MG63 (cell line): ENCODE measurements around the gene PTPRN2. TPM values are rescaled to one million over a fixed set of nuclear protein-coding genes. Genes with fewer than 3 reads are reported as not detected.
"Not testable (repeated sequence)": the region's sequence is repeated elsewhere in the genome, so short reads cannot be mapped to it uniquely, and the experiment has no call there.

Experiments used
- DNase-seq: peaks from one replicate; pipeline ENCODE4 v3.0.0-alpha.2; 2020
- H3K27me3 ChIP-seq: fragments of 250-450 bp; sonication (Bioruptor Pico); 2 replicates; pipeline ENCODE4 v1.5.1; 2020; ENCODE audit warnings: mild to moderate bottlenecking, moderate library complexity
- H3K36me3 ChIP-seq: fragments of 250-450 bp; sonication (Bioruptor Pico); 2 replicates; pipeline ENCODE4 v1.5.1; 2020; ENCODE audit warnings: mild to moderate bottlenecking, moderate library complexity
- H3K4me3 ChIP-seq: fragments of 250-450 bp; sonication (Bioruptor Pico); 2 replicates; pipeline ENCODE4 v1.5.1; 2020; ENCODE audit warnings: mild to moderate bottlenecking, moderate library complexity
- H3K9me3 ChIP-seq: fragments of 250-450 bp; sonication (Bioruptor Pico); 2 replicates; pipeline ENCODE4 v1.5.1; 2020; ENCODE audit warnings: mild to moderate bottlenecking, moderate library complexity
- total RNA-seq: library from RNA; depleted of rRNA; stranded (reverse); fragments of >200 nt; shearing (Covaris generic); gene quantifications from 2 replicates; pipeline ENCODE4 v1.2.3, GENCODE V29; 2014; ENCODE audit warnings: low replicate concordance

PTPRN2 gene
- total RNA-seq, 1 experiment from 2014 or later: 0.16 TPM

DNA sequence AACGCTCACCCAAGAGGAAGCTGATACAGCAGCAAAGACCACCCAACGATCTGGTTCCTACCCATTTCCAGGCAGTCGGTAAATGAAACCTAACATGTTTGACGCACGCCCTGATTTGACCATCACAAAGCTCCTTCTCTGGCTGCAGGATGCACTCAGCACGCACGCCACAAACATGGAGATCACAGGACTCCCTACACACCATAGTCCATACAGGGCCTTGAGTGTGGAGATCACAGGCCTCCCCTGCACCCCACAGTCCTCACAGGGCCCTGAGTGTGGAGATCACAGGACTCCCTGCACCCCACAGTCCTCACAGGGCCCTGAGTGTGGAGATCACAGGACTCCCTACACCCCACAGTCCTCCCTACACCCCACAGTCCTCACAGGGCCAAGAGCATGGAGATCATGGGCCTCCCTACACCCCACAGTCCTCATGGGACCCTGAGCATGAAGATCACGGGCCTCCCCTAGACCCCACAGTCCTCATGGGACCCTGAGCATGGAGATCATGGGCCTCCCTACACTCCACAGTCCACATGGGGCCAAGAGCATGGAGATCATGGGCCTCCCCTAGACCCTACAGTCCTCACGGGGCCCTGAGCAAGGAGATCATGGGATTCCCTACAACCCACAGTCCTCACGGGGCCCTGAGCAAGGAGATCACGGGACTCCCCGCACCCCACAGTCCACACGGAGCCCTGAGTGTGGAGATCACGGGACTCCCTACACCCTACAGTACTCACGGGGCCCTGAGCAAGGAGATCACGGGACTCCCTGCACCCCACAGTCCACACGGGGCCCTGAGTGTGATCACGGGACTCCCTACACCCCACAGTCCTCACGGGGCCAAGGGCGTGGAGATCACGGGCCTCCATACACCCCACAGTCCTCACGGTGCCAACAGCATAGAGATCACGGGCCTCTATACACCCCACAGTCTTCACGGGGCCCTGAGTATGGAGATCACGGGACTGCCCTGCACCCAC lies 841.6 kb downstream of the PTPRN2 start:
- Histone ChIP-seq H3K27me3 (no peaks in the 10 kb centered on the region), H3K4me3 (no peak overlapping the region), H3K36me3 (no peaks in the 10 kb centered on the region), H3K9me3 (no peaks in the 10 kb centered on the region)
- DNase-seq: no peak

DNA sequence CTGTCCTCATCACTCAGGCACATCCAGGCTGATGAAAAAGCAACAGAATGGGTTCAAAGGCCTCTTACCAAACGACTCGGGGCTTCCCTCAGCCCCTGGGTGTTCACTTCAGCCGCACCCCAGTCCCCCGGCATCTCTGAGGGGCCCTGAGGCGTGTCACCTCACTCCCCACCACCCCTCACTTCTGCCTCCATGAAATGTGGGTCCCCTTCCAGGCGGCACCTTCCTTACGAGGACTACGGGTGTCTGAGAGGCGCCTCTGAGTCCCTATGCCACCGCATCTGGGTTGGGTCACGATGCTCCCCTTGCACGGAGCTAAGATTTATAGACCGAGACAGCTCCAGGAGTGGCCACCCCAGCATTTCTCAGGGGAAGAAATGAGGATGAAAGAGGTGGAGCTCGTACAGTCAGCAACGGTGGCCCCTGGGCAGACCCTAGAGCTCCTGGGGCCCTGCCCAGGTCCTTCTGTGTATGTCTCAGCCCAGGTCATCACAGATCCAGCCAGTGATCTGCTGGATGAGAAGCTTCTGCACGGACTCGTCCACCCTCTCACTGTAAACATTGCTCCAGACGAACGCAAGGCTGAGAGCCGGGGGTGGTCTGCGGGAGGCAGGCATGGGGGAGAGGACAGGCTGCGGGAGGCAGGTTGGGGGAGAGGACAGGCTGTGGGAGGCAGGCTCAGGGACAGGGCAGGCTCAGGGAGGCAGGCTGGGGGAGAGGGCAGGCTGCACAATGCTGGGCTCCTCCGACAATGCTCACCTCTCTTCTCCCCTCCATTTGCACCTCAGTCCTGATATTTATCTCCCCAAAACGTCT lies 842.6 kb downstream of the PTPRN2 start:
- Histone ChIP-seq H3K9me3 (no peaks in the 10 kb centered on the region), H3K36me3 (no peaks in the 10 kb centered on the region), H3K27me3 (no peaks in the 10 kb centered on the region), H3K4me3 (no peak overlapping the region)
- DNase-seq: no peak

DNA sequence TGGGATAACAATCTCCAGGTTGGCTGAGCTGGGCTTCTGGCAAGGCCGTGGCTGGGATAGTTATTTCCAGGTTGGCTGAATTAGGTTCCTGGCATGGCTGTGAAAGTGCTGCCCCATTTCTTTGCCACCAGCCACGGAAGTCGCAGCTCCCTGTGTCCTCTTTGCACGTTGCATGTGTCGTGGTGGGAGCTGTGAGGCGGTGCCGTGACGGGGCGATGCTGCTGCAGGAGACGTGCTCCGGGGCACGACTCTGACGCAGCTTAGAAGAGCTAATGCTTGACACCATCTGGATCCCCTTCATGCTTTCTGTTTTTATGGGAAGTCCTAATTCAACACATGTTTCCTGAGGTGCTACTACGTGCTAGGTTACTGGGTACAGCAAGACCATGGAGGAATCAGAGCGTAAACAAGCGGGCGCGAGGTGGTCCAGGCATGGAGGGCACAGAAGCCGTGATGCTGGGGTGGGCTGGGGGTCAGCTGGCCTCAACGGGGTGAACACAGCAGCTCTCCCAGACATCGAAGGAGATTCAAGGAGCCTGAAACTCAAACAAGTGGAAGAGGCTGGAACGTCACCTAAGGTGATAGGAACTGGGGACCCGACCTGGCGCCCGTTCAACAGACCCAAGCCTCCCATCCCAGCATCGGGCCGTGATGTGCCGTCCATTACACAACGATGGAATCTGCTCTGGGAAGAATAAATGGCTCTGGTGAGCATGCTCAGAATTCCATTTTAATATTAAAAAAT lies 843.7 kb downstream of the PTPRN2 start:
- DNase-seq: no peak
- Histone ChIP-seq H3K36me3 (no peaks in the 10 kb centered on the region), H3K27me3 (no peaks in the 10 kb centered on the region), H3K4me3 (no peak overlapping the region), H3K9me3 (no peaks in the 10 kb centered on the region)

DNA sequence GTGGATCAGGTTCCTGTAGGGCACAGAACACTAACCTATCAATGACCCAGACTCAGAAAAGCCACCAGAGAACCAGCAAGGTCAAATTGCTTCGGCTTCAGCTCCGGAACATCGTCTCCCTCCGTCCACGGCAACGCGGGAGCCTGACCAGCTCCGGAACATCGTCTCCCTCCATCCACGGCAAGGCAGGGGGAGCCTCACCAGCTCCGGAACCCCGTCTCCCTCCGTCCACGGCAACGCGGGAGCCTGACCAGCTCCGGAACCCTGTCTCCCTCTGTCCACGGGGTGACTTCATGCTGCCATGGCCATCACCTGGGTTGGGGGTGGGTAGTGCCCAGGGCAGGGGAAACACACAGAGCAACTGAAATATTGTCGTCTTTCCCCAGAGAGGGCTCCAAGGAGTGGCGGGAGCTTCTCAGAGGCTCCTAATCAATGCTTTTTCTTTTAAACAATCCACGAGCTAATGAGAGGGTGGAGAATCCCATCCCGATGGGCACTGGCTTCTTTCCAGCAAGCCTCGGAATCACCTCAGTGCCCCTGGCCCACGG lies 847.3 kb downstream of the PTPRN2 start:
- Histone ChIP-seq H3K27me3 (no peaks in the 10 kb centered on the region), H3K4me3 (no peak overlapping the region), H3K9me3 (no peaks in the 10 kb centered on the region), H3K36me3 (no peaks in the 10 kb centered on the region)
- no peak for DNase-seq

DNA sequence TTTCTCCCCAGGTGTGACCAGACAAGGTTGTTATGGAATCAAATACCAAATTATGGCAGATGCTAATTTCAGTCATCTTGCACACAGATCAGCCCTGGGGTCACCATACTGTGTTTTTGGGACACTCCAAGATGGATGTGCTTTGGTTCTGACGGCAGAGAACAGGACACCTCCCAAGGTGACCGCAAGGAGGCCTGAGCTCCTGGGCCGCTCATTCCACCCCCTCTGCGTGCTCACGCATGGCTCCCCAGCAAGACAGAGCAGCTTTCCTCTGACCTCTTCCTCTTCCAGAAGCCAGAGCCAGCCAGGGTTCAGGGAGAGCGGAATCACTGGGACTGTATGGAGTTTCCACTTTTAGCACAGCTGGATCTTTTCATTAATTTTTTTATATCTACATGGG lies 848.0 kb downstream of the PTPRN2 start:
- no peak overlapping the region for H3K4me3 ChIP-seq
- no peaks in the 10 kb centered on the region for H3K27me3 ChIP-seq
- H3K36me3 ChIP-seq: no peaks in the 10 kb centered on the region
- no peak for DNase-seq
- no peaks in the 10 kb centered on the region for H3K9me3 ChIP-seq

DNA sequence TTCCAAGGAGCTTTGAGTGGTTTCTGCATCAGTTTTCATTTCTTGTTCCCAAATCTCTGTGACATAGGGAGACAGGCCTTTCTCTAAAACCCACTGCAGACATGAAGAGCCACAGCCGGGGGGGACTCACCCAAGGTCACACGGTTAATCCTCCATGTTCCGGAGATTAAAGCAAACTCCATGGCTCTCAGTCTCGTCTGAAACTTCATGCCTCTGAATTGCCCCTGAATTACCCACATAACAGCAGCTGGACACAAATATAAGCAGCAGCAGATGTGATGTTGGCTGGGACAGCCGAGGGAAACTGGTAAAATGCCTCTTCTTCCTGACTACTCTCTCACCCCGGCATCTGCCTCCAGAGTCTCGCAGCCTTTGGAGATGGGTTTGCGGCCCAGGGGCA lies 848.6 kb downstream of the PTPRN2 start:
- H3K36me3 ChIP-seq: no peaks in the 10 kb centered on the region
- no peaks in the 10 kb centered on the region for H3K9me3 ChIP-seq

DNA sequence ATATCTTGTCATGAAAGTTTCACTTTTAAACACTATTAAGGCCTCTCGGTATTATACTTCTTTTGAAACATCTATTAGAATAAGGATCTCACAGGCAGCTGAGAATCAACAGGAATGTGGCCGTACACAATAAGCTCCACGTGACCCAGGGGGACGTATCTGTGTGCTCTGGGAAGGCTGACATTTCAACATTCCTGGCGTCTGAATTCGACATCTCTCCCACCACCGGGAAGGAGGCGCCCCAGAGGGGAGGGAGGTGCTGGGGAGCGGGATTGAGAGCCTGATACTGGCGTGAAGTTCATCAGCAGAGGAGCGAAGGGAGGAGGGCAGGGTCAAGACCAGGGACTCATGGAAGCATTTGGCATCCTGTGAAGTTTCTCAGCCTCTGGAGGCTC lies 849.6 kb downstream of the PTPRN2 start:
- Histone ChIP-seq H3K36me3 (no peaks in the 10 kb centered on the region), H3K27me3 (no peaks in the 10 kb centered on the region), H3K4me3 (no peak overlapping the region), H3K9me3 (no peaks in the 10 kb centered on the region)
- no peak for DNase-seq

More for the DNA sequence above, 848.6 kb downstream of the PTPRN2 start:
- DNase-seq: no peak
- H3K27me3 ChIP-seq: no peaks in the 10 kb centered on the region
- no peak overlapping the region for H3K4me3 ChIP-seq

DNA sequence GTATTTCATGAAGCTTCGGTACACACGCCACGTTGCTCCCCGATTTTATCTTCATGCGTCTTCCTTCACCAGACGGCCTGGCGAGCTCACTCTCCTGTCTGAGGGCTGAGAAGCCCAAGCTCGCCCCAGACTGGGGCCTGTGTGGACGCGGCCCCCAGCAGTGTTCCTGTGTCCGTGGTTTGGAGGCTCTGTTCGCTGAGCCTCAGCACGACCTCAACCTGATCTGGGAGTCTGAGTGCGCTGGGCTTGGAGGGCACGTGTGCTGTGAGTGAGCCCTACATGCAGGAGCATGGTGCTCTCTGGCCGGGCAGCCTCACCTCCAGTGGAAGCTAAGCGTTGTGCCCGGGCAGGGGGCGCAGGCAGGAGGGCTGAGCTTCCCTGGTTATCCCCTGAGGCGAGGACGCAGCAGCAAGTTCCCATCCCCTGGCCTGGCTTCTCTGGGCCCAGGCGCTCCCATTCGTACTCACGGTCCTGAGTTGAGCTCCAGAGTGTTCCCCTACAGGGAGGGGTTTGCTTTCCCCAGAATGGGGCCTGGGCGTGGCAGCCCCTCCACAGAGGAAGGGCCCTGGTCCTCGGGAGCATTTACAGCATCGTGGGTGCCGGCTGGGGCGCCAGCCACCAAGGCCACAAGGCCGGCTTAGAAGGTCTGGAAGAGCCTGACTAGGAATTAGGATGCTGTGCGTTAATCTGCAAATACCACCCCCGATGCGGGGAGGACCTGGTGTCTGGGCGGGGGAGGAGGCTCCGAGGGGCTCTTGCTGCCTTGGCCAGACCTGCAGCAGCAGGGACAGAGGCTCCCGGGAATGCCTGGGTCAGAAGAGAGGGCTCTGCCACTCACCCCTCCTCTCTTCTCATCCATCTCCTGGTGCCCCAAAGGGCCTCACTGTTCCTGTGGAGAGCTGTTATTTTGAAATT lies 850.2 kb downstream of the PTPRN2 start:
- Histone ChIP-seq H3K27me3 (no peaks in the 10 kb centered on the region), H3K9me3 (no peaks in the 10 kb centered on the region), H3K4me3 (no peak overlapping the region), H3K36me3 (no peaks in the 10 kb centered on the region)
- DNase-seq: no peak

DNA sequence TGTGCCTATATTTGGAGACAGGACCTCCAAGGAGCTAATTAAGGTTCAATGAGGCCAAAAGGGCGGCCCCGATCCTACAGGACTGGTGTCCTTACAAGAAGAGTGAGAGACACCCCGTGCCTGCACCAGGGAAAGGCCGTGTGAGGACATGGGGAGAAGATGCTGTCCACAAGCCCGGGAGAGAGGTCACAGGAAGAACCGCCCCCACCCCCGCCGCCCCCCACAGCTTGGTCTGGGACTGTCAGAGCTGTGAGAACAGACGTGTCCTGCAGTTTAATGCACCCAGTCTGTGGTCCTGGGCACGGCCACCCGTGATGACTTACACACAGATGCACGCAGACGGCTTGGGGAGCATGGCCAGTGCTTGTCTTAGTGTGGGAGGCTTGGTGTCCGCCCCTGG lies 851.3 kb downstream of the PTPRN2 start:
- Histone ChIP-seq H3K36me3 (no peaks in the 10 kb centered on the region), H3K27me3 (no peaks in the 10 kb centered on the region), H3K4me3 (no peak overlapping the region), H3K9me3 (no peaks in the 10 kb centered on the region)
- DNase-seq: no peak

DNA sequence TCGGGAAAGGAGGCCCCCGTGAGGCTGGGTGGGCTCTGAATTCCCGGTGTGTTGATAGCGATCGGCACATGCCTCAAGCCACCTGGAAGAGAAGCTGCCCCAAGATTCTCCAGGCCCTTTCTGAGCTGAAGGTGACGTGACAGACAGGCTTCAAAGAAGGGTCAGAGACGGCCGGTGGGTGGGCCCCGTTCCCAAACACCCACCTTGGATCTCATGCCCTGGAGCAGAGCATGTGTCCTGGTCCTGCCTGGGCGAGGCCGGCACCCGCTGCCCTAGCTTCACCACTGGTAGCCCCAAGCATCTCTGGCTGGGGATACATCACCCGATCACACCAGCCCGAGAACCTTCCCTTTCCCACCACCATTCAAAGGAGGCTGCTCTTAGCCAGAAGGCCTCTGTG lies 851.8 kb downstream of the PTPRN2 start:
- DNase-seq: no peak
- Histone ChIP-seq H3K27me3 (no peaks in the 10 kb centered on the region), H3K36me3 (no peaks in the 10 kb centered on the region), H3K4me3 (no peak overlapping the region), H3K9me3 (no peaks in the 10 kb centered on the region)

DNA sequence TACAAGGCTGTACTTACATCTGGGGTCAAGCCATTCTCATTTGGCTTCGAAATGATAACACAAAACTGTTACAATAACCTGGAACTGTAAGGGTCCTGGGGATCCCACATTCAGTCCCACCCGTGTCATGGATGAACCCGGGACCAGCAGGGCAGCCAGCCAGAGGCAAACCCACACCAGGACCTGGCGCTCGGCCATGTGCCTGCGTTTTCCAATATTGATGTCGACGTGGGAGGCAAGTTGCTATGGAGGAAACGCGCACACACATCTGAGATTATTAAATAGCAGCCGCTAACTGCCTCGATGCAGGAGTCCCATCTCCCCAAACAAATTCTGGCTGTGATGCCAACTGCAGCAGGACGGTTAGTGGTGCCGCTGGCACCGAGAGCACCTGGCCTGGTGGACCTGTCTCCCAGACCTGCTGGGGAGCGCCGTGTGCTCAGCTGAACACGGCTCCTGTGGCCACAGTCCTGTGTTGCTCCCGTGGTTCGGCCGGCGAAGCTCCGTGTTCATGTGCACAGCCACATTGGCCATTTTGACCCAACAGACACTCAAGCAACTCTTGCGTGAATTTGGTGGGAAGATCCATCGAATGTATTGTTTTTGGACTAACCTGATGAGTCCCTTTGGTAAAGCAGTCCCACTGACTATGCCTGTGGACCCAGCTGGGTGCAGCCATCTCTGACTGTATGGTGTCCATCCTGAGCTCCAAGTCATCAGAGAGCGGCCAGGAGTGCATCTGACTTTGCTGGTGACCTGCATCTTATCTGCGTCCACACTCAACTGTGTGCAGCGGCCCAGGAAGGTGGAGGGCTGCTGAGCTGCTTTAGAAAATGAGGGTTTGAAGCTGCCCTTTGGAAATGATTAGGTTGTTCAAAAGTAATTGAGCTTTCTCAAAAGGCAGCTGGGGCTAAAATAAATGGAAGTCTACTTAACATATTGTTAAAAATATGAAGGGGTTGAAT lies 852.7 kb downstream of the PTPRN2 start:
- no peak for DNase-seq
- Histone ChIP-seq H3K9me3 (no peaks in the 10 kb centered on the region), H3K4me3 (no peak overlapping the region), H3K27me3 (no peaks in the 10 kb centered on the region), H3K36me3 (no peaks in the 10 kb centered on the region)

DNA sequence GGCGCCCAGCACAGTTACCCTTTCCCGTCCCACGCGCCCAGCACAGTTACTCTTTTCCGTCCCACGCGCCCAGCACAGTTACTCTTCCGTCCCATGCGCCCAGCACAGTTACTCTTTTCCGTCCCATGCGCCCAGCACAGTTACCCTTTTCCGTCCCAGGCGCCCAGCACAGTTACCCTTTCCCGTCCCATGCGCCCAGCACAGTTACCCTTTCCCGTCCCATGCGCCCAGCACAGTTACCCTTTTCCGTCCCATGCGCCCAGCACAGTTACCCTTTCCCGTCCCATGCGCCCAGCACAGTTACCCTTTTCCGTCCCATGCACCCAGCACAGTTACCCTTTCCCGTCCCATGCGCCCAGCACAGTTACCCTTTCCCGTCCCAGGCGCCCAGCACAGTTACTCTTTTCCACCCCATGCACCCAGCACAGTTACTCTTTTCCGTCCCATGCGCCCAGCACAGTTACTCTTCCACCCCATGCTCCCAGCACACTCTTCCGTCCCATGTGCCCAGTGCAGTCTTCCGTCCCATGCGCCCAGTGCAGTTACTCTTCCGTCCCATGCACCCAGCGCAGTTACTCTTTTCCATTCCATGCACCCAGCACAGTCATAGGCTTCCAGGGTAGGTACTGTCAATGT lies 853.7 kb downstream of the PTPRN2 start:
- not testable (repeated sequence) for H3K27me3 ChIP-seq, H3K4me3 ChIP-seq, H3K36me3 ChIP-seq, H3K9me3 ChIP-seq, DNase-seq

DNA sequence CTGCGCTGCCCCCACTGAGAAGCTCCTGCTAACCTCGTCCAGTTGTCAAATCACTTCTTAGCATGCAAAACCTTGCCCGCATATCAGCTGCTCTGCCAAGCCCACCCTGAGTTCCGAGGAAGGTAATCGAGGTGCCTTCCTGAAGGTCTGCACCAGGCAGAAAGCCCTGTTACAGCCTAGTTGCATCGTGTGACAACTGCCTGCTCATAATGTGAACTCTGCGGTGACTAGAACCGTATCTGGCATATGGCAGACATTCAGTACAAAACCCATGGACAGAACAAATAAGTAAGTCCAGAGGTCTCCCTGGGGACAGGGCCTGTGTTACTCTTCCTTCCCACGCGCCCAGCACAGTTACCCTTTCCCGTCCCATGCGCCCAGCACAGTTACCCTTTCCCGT lies 856.5 kb downstream of the PTPRN2 start:
- no peak for DNase-seq
- H3K36me3 ChIP-seq: no peaks in the 10 kb centered on the region
- no peaks in the 10 kb centered on the region for H3K27me3 ChIP-seq
- H3K4me3 ChIP-seq: no peak overlapping the region
- H3K9me3 ChIP-seq: no peaks in the 10 kb centered on the region

DNA sequence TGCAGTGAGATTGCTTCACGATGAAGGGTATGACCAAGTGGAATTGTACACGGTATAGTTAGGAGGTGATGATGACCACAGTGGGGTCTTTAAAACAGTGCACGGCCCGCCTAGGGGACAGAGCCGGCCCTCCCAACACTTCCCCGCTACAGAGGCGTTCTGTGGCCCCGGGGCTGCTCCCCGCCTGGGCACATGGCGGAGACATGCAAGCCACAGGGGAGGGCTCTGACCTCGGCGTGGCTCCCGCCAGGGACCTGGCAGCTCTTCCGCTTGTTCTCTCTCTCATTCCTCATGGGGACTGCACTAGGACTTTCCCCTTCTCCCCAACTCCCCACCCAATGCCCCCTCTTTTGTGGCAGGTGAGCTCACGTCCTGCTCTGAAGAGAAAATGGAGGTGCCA lies 857.0 kb downstream of the PTPRN2 start:
- Histone ChIP-seq H3K4me3 (no peak overlapping the region), H3K9me3 (no peaks in the 10 kb centered on the region), H3K36me3 (no peaks in the 10 kb centered on the region), H3K27me3 (no peaks in the 10 kb centered on the region)
- no peak for DNase-seq
